Neural progenitor cell (in vitro differentiated cells): Measurements from ENCODE around the gene NOD1. TPM values are rescaled to one million over a fixed set of nuclear protein-coding genes. Genes with fewer than 3 reads are reported as not detected.

ENCODE experiments used
- DNase-seq: peaks from one replicate; pipeline ENCODE4 v3.0.0-alpha.2; 2016; ENCODE audit warnings: low spot score
- H2AFZ ChIP-seq: fragments of 200-600 bp; sonication (generic); replicated peaks from 2 replicates; pipeline ENCODE4 v1.6.1; 2016; ENCODE audit warnings: antibody characterized with exemption
- H3F3A ChIP-seq: fragments of 200-600 bp; sonication (generic); 2 replicates; pipeline ENCODE4 v1.6.1; 2016; ENCODE audit warnings: antibody characterized with exemption, low read depth
- H3K27ac ChIP-seq: fragments of 200-600 bp; sonication (generic); 2 replicates; pipeline ENCODE4 v1.5.1; 2016; ENCODE audit warnings: mild to moderate bottlenecking
- H3K27me3 ChIP-seq: fragments of 200-600 bp; sonication (generic); 2 replicates; pipeline ENCODE4 v1.6.1; 2016; ENCODE audit warnings: mild to moderate bottlenecking, moderate library complexity
- H3K36me3 ChIP-seq: fragments of 200-600 bp; sonication (generic); 2 replicates; pipeline ENCODE4 v1.5.1; 2016
- H3K4me1 ChIP-seq: fragments of 200-600 bp; sonication (generic); 2 replicates; pipeline ENCODE4 v1.6.1; 2016; ENCODE audit warnings: mixed run types
- H3K4me2 ChIP-seq: fragments of 200-600 bp; sonication (generic); 2 replicates; pipeline ENCODE4 v1.6.1; 2016
- H3K4me3 ChIP-seq: fragments of 200-600 bp; sonication (generic); 2 replicates; pipeline ENCODE4 v1.5.1; 2016
- H3K79me2 ChIP-seq: fragments of 200-600 bp; sonication (generic); 2 replicates; pipeline ENCODE4 v1.6.1; 2016; ENCODE audit warnings: low read depth
- H3K9ac ChIP-seq: fragments of 200-600 bp; sonication (generic); 2 replicates; pipeline ENCODE4 v1.6.1; 2016
- H3K9me3 ChIP-seq: fragments of 200-600 bp; sonication (generic); 2 replicates; pipeline ENCODE4 v1.5.1; 2016; ENCODE audit warnings: low read depth
- H4K20me1 ChIP-seq: fragments of 200-600 bp; sonication (generic); 2 replicates; pipeline ENCODE4 v1.6.1; 2016; ENCODE audit warnings: low read depth
- H3K27ac Mint-ChIP-seq: 3 replicates; pipeline ENCODE4 v1.8.0; 2021; ENCODE audit warnings: mixed read lengths
- H3K27me3 Mint-ChIP-seq: 2 replicates; pipeline ENCODE4 v1.8.0; 2022; ENCODE audit warnings: low read depth, mild to moderate bottlenecking, inconsistent platforms, moderate library complexity, mixed read lengths; ENCODE audit not compliant: insufficient read depth
- H3K36me3 Mint-ChIP-seq: 3 replicates; pipeline ENCODE4 v1.8.0; 2021; ENCODE audit warnings: mixed read lengths
- H3K4me1 Mint-ChIP-seq: 3 replicates; pipeline ENCODE4 v1.8.0; 2021; ENCODE audit warnings: mixed read lengths
- H3K4me3 Mint-ChIP-seq: 3 replicates; pipeline ENCODE4 v1.8.0; 2021; ENCODE audit warnings: mild to moderate bottlenecking, moderate library complexity, mixed read lengths
- H3K9me3 Mint-ChIP-seq: 3 replicates; pipeline ENCODE4 v1.8.0; 2020; ENCODE audit warnings: mixed read lengths
- CTCF ChIP-seq: fragments of 200-600 bp; sonication (generic); IDR thresholded peaks from 2 replicates; pipeline ENCODE4 v1.5.1; 2017; ENCODE audit warnings: antibody characterized with exemption, mild to moderate bottlenecking
- EZH2 ChIP-seq: fragments of 200-600 bp; sonication (generic); IDR thresholded peaks from 2 replicates; pipeline ENCODE4 v1.6.1; 2017; ENCODE audit warnings: antibody characterized with exemption, mild to moderate bottlenecking, moderate library complexity
- EZH2phosphoT487 ChIP-seq: fragments of 200-600 bp; sonication (generic); IDR thresholded peaks from 2 replicates; pipeline ENCODE4 v1.6.1; 2017; ENCODE audit warnings: antibody characterized with exemption
- total RNA-seq: library from RNA; depleted of rRNA; stranded (reverse); fragments of >200 nt; gene quantifications from 2 replicates; pipeline ENCODE4 v1.2.3, GENCODE V29; 2015; ENCODE audit warnings: low replicate concordance

Gene NOD1
- total RNA-seq, 1 donor from 2014 or later, result 5.0 TPM

- peaks cover 14% of the 10 kb centered on the region for H3K4me1 Mint-ChIP-seq
- no peak overlapping the region for H3K27ac Mint-ChIP-seq
- Histone ChIP-seq H3K4me2 (no peak overlapping the region), H3K36me3 (no peaks in the 10 kb centered on the region), H4K20me1 (no peaks in the 10 kb centered on the region), H3K9me3 (no peaks in the 10 kb centered on the region), H3K79me2 (no peaks in the 10 kb centered on the region), H3F3A (peaks cover 14% of the 10 kb centered on the region), H3K27ac (no peak overlapping the region), H3K4me1 (peaks cover 11% of the 10 kb centered on the region), H3K9ac (no peak overlapping the region), H2AFZ (no peak overlapping the region), H3K27me3 (no peaks in the 10 kb centered on the region), H3K4me3 (no peak overlapping the region)
- H3K9me3 Mint-ChIP-seq, result no peaks in the 10 kb centered on the region
- no peaks in the 10 kb centered on the region for H3K36me3 Mint-ChIP-seq
- no peak overlapping the region for H3K4me3 Mint-ChIP-seq
- DNase-seq, result no peak
- peaks cover 4% of the 10 kb centered on the region for H3K27me3 Mint-ChIP-seq
- no peak for TF ChIP-seq EZH2phosphoT487
- TF ChIP-seq CTCF, result no peak
- no peak for TF ChIP-seq EZH2
Observed at GRCh38 chr7:30514776-30515175, 36.2 kb upstream of the NOD1 start.

GRCh38 chr7:30514177-30514576, 35.6 kb upstream of the NOD1 start:
- TF ChIP-seq EZH2, result no peak
- TF ChIP-seq EZH2phosphoT487, result no peak
- no peak for TF ChIP-seq CTCF
- no peaks in the 10 kb centered on the region for H3K9me3 Mint-ChIP-seq
- H3K27me3 Mint-ChIP-seq, result peaks cover 4% of the 10 kb centered on the region
- Histone ChIP-seq H2AFZ (no peak overlapping the region), H3K4me1 (peaks cover 11% of the 10 kb centered on the region), H3K9ac (no peak overlapping the region), H3K79me2 (no peaks in the 10 kb centered on the region), H3F3A (peaks cover 14% of the 10 kb centered on the region), H3K27me3 (no peaks in the 10 kb centered on the region), H3K9me3 (no peaks in the 10 kb centered on the region), H4K20me1 (no peaks in the 10 kb centered on the region), H3K36me3 (no peaks in the 10 kb centered on the region), H3K27ac (no peak overlapping the region), H3K4me2 (no peak overlapping the region), H3K4me3 (no peak overlapping the region)
- H3K36me3 Mint-ChIP-seq, result no peaks in the 10 kb centered on the region
- H3K4me3 Mint-ChIP-seq, result no peak overlapping the region
- peaks cover 14% of the 10 kb centered on the region for H3K4me1 Mint-ChIP-seq
- no peak overlapping the region for H3K27ac Mint-ChIP-seq
- DNase-seq, result no peak

- H3K9me3 ChIP-seq, result no peaks in the 10 kb centered on the region
- no peak overlapping the region for H2AFZ ChIP-seq
- no peak overlapping the region for H3K27ac ChIP-seq
- no peaks in the 10 kb centered on the region for H4K20me1 ChIP-seq
- no peak overlapping the region for H3K9ac ChIP-seq
- no peak for DNase-seq
- no peaks in the 10 kb centered on the region for H3K36me3 ChIP-seq
- H3K4me3 ChIP-seq, result no peak overlapping the region
- peaks cover 11% of the 10 kb centered on the region for H3K4me1 ChIP-seq
- no peaks in the 10 kb centered on the region for H3K79me2 ChIP-seq
- peaks cover 14% of the 10 kb centered on the region for H3K4me1 Mint-ChIP-seq
- H3F3A ChIP-seq, result peaks cover 14% of the 10 kb centered on the region
- H3K9me3 Mint-ChIP-seq, result no peaks in the 10 kb centered on the region
- no peak overlapping the region for H3K4me3 Mint-ChIP-seq
- H3K27ac Mint-ChIP-seq, result no peak overlapping the region
- no peaks in the 10 kb centered on the region for H3K36me3 Mint-ChIP-seq
- no peaks in the 10 kb centered on the region for H3K27me3 ChIP-seq
- no peak for TF ChIP-seq EZH2
- no peak for TF ChIP-seq CTCF
- no peak for TF ChIP-seq EZH2phosphoT487
- H3K27me3 Mint-ChIP-seq, result peaks cover 4% of the 10 kb centered on the region
- H3K4me2 ChIP-seq, result no peak overlapping the region
Observed at GRCh38 chr7:30513762-30514161, 35.2 kb upstream of the NOD1 start.
